GM12892 (cell line): ENCODE results near the gene KATNB1.

Experiments used
- POLR2A ChIP-seq: IDR thresholded peaks from 2 replicates; pipeline ENCODE4 v1.6.1; 2011; ENCODE audit warnings: low read depth, low read length, control low read depth
- POLR2AphosphoS5 ChIP-seq: IDR thresholded peaks from 2 replicates; pipeline ENCODE4 v1.6.1; 2011; ENCODE audit warnings: low read depth, low read length, control low read depth

GRCh38 chr16:57791893-57792461 lies 56.4 kb downstream of the KATNB1 start:
- no peak for TF ChIP-seq POLR2AphosphoS5
- TF ChIP-seq POLR2A, result no peak
